GM10248 (cell line): ENCODE results near the gene ANK3.

Source experiments
- CTCF ChIA-PET: fragments of 300-600 bp; sonication (Branson Sonifier 250); formaldehyde crosslinking; extraction: SDS; loops from one replicate; lab custom pipeline; 2021; ENCODE audit warnings: antibody characterized with exemption; lab: Yijun Ruan, JAX
- POLR2A ChIA-PET: fragments of 350-650 bp; sonication (Branson Sonifier 250); formaldehyde crosslinking; extraction: SDS; loops from one replicate; lab custom pipeline; 2020; ENCODE audit warnings: antibody characterized with exemption; lab: Yijun Ruan, JAX
- DNase-seq: peaks from one replicate; pipeline ENCODE4 v3.0.0; 2012; ENCODE audit errors: extremely low spot score
- CTCF ChIP-seq: IDR thresholded peaks from 2 replicates; pipeline ENCODE4 v1.5.1; 2012; ENCODE audit warnings: mild to moderate bottlenecking, low read depth; ENCODE audit errors: extremely low read depth, missing control alignments, control extremely low read depth

The ANK3 gene

GRCh38 chr10:60031664-60032063 is 358.0 kb downstream of the ANK3 start:
- POLR2A ChIA-PET, result no interaction called here
- peak; percentile 35 for DNase-seq
- no peak for TF ChIP-seq CTCF
- CTCF ChIA-PET, result interaction anchor here (0.7 to 2.5 kb wide), 6 partner anchors 9 to 408 kb away, joined by 3 to 8 read pairs (median 6); no protein-coding TSS in a partner anchor

GRCh38 chr10:60031183-60031582 is 358.5 kb downstream of the ANK3 start:
- POLR2A ChIA-PET, result no interaction called here
- TF ChIP-seq CTCF, result no peak
- DNase-seq, result no peak
- CTCF ChIA-PET, result interaction anchor here (1.4 to 2.5 kb wide), 4 partner anchors 10 to 407 kb away, joined by 5 to 8 read pairs (median 6); no protein-coding TSS in a partner anchor

DNA sequence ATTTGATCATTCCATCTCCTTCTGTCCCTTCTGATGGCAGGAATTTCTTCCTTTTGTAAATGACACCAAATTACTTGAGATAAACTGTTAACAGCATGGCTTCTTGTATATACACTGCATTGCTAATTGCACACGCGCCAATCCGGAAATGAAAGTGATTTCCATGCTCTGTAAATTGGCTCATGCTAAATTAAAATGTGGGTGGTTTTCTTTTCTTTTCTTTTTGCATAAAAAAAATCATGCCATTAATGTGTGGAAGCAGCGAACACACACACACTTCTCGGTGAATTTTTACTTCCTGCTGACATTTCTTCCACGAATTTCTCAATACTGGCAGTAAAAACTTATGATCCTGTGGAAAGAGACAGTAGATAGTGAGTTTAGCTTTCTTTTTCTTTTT is 360.2 kb downstream of the ANK3 start:
- ChIA-PET POLR2A (no interaction called here), CTCF (interaction anchor here (1.3 to 1.8 kb wide), 3 partner anchors 77 to 166 kb away, joined by 3 to 4 read pairs (median 3); no protein-coding TSS in a partner anchor)
- no peak for TF ChIP-seq CTCF
- no peak for DNase-seq

DNA sequence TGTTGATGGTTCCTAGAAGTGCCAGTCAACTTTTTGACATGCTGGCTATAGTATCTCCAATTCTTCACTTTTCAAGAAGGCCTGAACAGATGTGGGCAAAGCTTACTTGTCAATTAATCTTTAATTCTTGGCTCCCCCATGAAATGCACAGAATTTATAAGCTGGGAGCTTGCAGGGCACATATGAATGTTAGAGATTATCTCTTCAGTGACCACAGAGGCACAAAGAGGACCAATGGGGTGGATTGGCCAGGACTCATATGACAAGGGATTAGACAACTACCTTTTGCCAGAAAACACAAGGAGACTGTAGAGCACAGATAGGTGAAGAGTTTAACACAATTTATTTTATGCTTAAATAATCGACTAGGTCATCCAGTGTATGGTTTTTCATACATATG is 361.6 kb downstream of the ANK3 start:
- DNase-seq, result no peak
- no peak for TF ChIP-seq CTCF
- CTCF ChIA-PET, result interaction anchor here (0.9 to 1.3 kb wide), 3 partner anchors 13 to 406 kb away, joined by 3 to 4 read pairs (median 3); no protein-coding TSS in a partner anchor
- POLR2A ChIA-PET, result no interaction called here

DNA sequence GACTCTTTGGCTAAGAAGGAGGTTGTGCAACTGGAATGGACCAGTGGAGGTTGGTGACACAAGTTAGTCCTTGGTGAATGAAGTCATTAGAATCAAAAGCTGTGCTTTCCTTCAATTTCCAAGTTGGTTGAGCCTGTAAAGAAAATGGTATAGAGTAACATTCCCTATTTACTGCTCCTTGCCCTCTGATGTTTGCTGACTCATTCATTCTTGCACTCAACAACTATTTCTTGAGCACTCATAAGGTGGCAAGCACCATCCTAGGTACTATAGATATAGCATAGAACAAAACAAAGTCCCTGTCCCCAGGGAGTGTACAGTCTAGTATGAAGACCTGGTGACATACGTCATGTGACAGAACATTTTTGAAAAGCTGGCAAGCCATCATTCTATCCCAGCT is 364.4 kb downstream of the ANK3 start:
- no peak for DNase-seq
- ChIA-PET CTCF (no interaction called here), POLR2A (no interaction called here)
- TF ChIP-seq CTCF, result no peak

- no peak for DNase-seq
- TF ChIP-seq CTCF, result no peak
- ChIA-PET POLR2A (interaction anchor here (0.5 kb wide), 1 partner anchor 343 kb away, joined by 3 read pairs; no protein-coding TSS in a partner anchor), CTCF (no interaction called here)
Measured at GRCh38 chr10:60024506-60024905, 365.2 kb downstream of the ANK3 start.
